ENCODE results near the gene KIF26A. TPM values are rescaled to one million over a fixed set of nuclear protein-coding genes. Genes with fewer than 3 reads are reported as not detected.

Gene KIF26A
- polyA plus RNA-seq, 1 of the 3 experiments (the other 2 are of a cell fraction) = 1.7 TPM

- H3K4me2 ChIP-seq = no peak overlapping the region
- 67% methylated on average over 5 of the region's 14 CpGs for WGBS (ENCODE audit: low lambda C conversion rate)
- H4K20me1 ChIP-seq (ENCODE audit: insufficient read depth) = no peaks in the 10 kb centered on the region
- ChIA-PET CTCF (interaction anchor here (0.8 to 4.6 kb wide), 6 partner anchors 11 to 343 kb away, joined by 3 to 48 read pairs (median 11); no protein-coding TSS in a partner anchor), POLR2A (no interaction called here)
- H3K9ac ChIP-seq = no peak overlapping the region
- no peak overlapping the region for H3K4me3 ChIP-seq (ENCODE audit: low read depth in 2 of 2, low read length in 1 of 2)
- DNase-seq = no peak
- no peaks in the 10 kb centered on the region for H3K27me3 ChIP-seq (ENCODE audit: insufficient read depth)
- H3K4me1 ChIP-seq (ENCODE audit: control insufficient read depth in 1 of 2, insufficient read depth in 2 of 2, low read depth in 1 of 2, low read length in 1 of 2) = peaks cover 0 to 54% of the 10 kb centered on the region in 2 experiments; a peak in 2 of 4 replicates
- H3K9me2 ChIP-seq = no peaks in the 10 kb centered on the region
- H3K36me3 ChIP-seq (replicated peaks in 1 of 2; ENCODE audit: control insufficient read depth in 1 of 2, insufficient read depth in 2 of 2, low read length in 1 of 2) = no peaks in the 10 kb centered on the region
- H3K27ac ChIP-seq (ENCODE audit: low read depth in 2 of 2, low read length in 1 of 2) = peak overlapping the region in 1 of 2 experiments; percentile 100; a peak in 1 of 4 replicates
- no peaks in the 10 kb centered on the region for H3K9me3 ChIP-seq
- TF ChIP-seq RAD21 (IDR thresholded peaks at IDR 0.05; ENCODE audit: low read length) = no peak
- TF ChIP-seq USF2 (IDR thresholded peaks at IDR 0.05; ENCODE audit: borderline replicate concordance, low read depth, low read length) = no peak
- no peak for TF ChIP-seq JUND (IDR thresholded peaks at IDR 0.05)
- TF ChIP-seq MXI1 (IDR thresholded peaks at IDR 0.05; ENCODE audit: low read depth, low read length) = no peak
- no peaks in the 10 kb centered on the region for H3K79me2 ChIP-seq (ENCODE audit: insufficient read depth)
- no peaks in the 10 kb centered on the region for H3F3A ChIP-seq (replicated peaks; ENCODE audit: insufficient read depth)
- no peak overlapping the region for H2AFZ ChIP-seq (ENCODE audit: low read depth)
These were observed 82.8 kb downstream of the KIF26A start for GRCh38 chr14:104221071-104221625.

GRCh38 chr14:104221636-104222369 is 83.4 kb downstream of the KIF26A start:
- POLR2A ChIA-PET = interaction anchor here (0.6 to 3.6 kb wide), 3 partner anchors 15 to 84 kb away, joined by 3 to 23 read pairs (median 3); no protein-coding TSS in a partner anchor

More at GRCh38 chr14:104221636-104222369, 83.4 kb downstream of the KIF26A start:
- H3K4me1 ChIP-seq (ENCODE audit: control insufficient read depth in 1 of 2, insufficient read depth in 2 of 2, low read depth in 1 of 2, low read length in 1 of 2) = peaks cover 0 to 58% of the 10 kb centered on the region in 2 experiments; a peak in 2 of 4 replicates
- H3F3A ChIP-seq (replicated peaks; ENCODE audit: insufficient read depth) = no peaks in the 10 kb centered on the region
- H3K4me3 ChIP-seq (ENCODE audit: low read depth in 2 of 2, low read length in 1 of 2) = no peak overlapping the region
- H3K27ac ChIP-seq (ENCODE audit: low read depth in 2 of 2, low read length in 1 of 2) = peak overlapping the region in 1 of 2 experiments; percentile 100; a peak in 2 of 4 replicates
- H3K27me3 ChIP-seq (ENCODE audit: insufficient read depth) = no peaks in the 10 kb centered on the region
- no peaks in the 10 kb centered on the region for H3K79me2 ChIP-seq (ENCODE audit: insufficient read depth)
- H2AFZ ChIP-seq (ENCODE audit: low read depth) = no peak overlapping the region
- no peaks in the 10 kb centered on the region for H3K9me3 ChIP-seq
- H3K9me2 ChIP-seq = no peaks in the 10 kb centered on the region
- H3K4me2 ChIP-seq = no peak overlapping the region
- WGBS (ENCODE audit: low lambda C conversion rate) = 81% methylated on average over 14 of the region's 21 CpGs
- TF ChIP-seq EP300 (IDR thresholded peaks at IDR 0.05; ENCODE audit: borderline replicate concordance in 1 of 2, low read depth in 1 of 2, low read length in 1 of 2) (peak in 1 of 2 experiments; percentile 69; a peak in 2 of 4 replicates), RCOR1 (IDR thresholded peaks at IDR 0.05; ENCODE audit: low read length) (peak; percentile 92), GATA2 (CRISPR knock-in tag; IDR thresholded peaks at IDR 0.05) (peak; percentile 66; the same call in 1 of the 2 replicates), FOXM1 (IDR thresholded peaks at IDR 0.05; ENCODE audit: low read depth) (no peak), CHD2 (IDR thresholded peaks at IDR 0.05; ENCODE audit: low read length, partially characterized antibody) (peak; percentile 29), MAX (IDR thresholded peaks at IDR 0.05; ENCODE audit: low read depth) (no peak), MEF2A (IDR thresholded peaks at IDR 0.05; ENCODE audit: borderline replicate concordance, low read depth) (no peak)
- DNase-seq = peak; percentile 70
- no peak overlapping the region for H3K9ac ChIP-seq
- no peaks in the 10 kb centered on the region for H3K36me3 ChIP-seq (replicated peaks in 1 of 2; ENCODE audit: control insufficient read depth in 1 of 2, insufficient read depth in 2 of 2, low read length in 1 of 2)
- CTCF ChIA-PET = interaction anchor here (0.6 to 4.6 kb wide), 8 partner anchors 11 to 342 kb away, joined by 3 to 48 read pairs (median 3); no protein-coding TSS in a partner anchor
- no peaks in the 10 kb centered on the region for H4K20me1 ChIP-seq (ENCODE audit: insufficient read depth)

All from SK-N-SH (cell line).